GM23338 (cell line): Measurements from ENCODE around the gene MERTK. TPM values are rescaled to one million over a fixed set of nuclear protein-coding genes. Genes with fewer than 3 reads are reported as not detected.

Source experiments
- ATAC-seq: fragments of 200-7000 bp; cut with Tn5 transposase; 3 replicates; pipeline ENCODE4 v1.9.1; 2020
- DNase-seq: peaks from one replicate; pipeline ENCODE4 v3.0.0-alpha.2; 2015; ENCODE audit warnings: low spot score
- H2AFZ ChIP-seq: fragments of 200-600 bp; sonication (generic); 2 replicates; pipeline ENCODE4 v1.8.0; 2016; ENCODE audit warnings: antibody characterized with exemption, mild to moderate bottlenecking, moderate library complexity
- H3F3A ChIP-seq: fragments of 200-600 bp; sonication (generic); replicated peaks from 2 replicates; pipeline ENCODE4 v1.8.0; 2017; ENCODE audit warnings: antibody characterized with exemption, mixed run types, low read depth
- H3K27ac ChIP-seq: fragments of 200-600 bp; sonication (generic); 2 replicates; pipeline ENCODE4 v1.6.1; 2016; ENCODE audit warnings: low read depth
- H3K27me3 ChIP-seq: fragments of 200-600 bp; sonication (generic); 2 replicates; pipeline ENCODE4 v1.8.0; 2016; ENCODE audit warnings: mild to moderate bottlenecking, mixed run types, moderate library complexity; ENCODE audit not compliant: insufficient read depth
- H3K36me3 ChIP-seq: fragments of 200-600 bp; sonication (generic); 2 replicates; pipeline ENCODE4 v1.8.0; 2016; ENCODE audit warnings: mild to moderate bottlenecking; ENCODE audit not compliant: insufficient read depth
- H3K4me1 ChIP-seq: fragments of 200-600 bp; sonication (generic); 2 replicates; pipeline ENCODE4 v1.8.0; 2016; ENCODE audit warnings: mild to moderate bottlenecking, moderate library complexity; ENCODE audit not compliant: insufficient read depth
- H3K4me2 ChIP-seq: fragments of 200-600 bp; sonication (generic); 2 replicates; pipeline ENCODE4 v1.7.1; 2017; ENCODE audit warnings: mixed run types
- H3K4me3 ChIP-seq: fragments of 200-600 bp; sonication (generic); 2 replicates; pipeline ENCODE4 v1.6.1; 2016; ENCODE audit warnings: mixed run types
- H3K79me2 ChIP-seq: fragments of 200-600 bp; sonication (generic); replicated peaks from 2 replicates; pipeline ENCODE4 v1.8.0; 2017; ENCODE audit warnings: mild to moderate bottlenecking; ENCODE audit not compliant: insufficient read depth
- H3K9me2 ChIP-seq: fragments of 200-600 bp; sonication (generic); 2 replicates; pipeline ENCODE4 v1.8.0; 2017; ENCODE audit not compliant: insufficient read depth
- H4K20me1 ChIP-seq: fragments of 200-600 bp; sonication (generic); replicated peaks from 2 replicates; pipeline ENCODE4 v1.8.0; 2017; ENCODE audit warnings: mild to moderate bottlenecking; ENCODE audit not compliant: insufficient read depth
- H3K27ac Mint-ChIP-seq: 2 replicates; pipeline ENCODE4 v1.8.0; 2020; ENCODE audit warnings: inconsistent platforms, mild to moderate bottlenecking, moderate library complexity, mixed read lengths
- H3K27me3 Mint-ChIP-seq: 3 replicates; pipeline ENCODE4 v1.8.0; 2022; ENCODE audit warnings: low read depth, mild to moderate bottlenecking, moderate library complexity, mixed read lengths, inconsistent platforms; ENCODE audit not compliant: insufficient read depth, poor library complexity
- H3K36me3 Mint-ChIP-seq: 3 replicates; pipeline ENCODE4 v1.8.0; 2021; ENCODE audit warnings: low read depth, mild to moderate bottlenecking, inconsistent platforms, moderate library complexity, mixed read lengths
- H3K4me1 Mint-ChIP-seq: 3 replicates; pipeline ENCODE4 v1.8.0; 2020; ENCODE audit warnings: mild to moderate bottlenecking, inconsistent platforms, mixed read lengths
- H3K4me3 Mint-ChIP-seq: 3 replicates; pipeline ENCODE4 v1.8.0; 2021; ENCODE audit warnings: moderate library complexity, mild to moderate bottlenecking, inconsistent platforms, mixed read lengths
- H3K9me3 Mint-ChIP-seq: 3 replicates; pipeline ENCODE4 v1.8.0; 2020; ENCODE audit warnings: moderate library complexity, mild to moderate bottlenecking, inconsistent platforms, mixed read lengths
- CREB1 ChIP-seq: fragments of 250-450 bp; sonication (Bioruptor Pico); IDR thresholded peaks from 2 replicates; pipeline ENCODE4 v1.5.0; 2020; ENCODE audit warnings: low read depth, mild to moderate bottlenecking, moderate library complexity
- ETS1 ChIP-seq: IDR thresholded peaks from 2 replicates; pipeline ENCODE4 v1.6.1; 2016; ENCODE audit warnings: antibody characterized with exemption
- EZH2 ChIP-seq: fragments of 200-600 bp; sonication (generic); IDR thresholded peaks from one replicate; pipeline ENCODE4 v1.8.0; 2017; ENCODE audit warnings: antibody characterized with exemption, mild to moderate bottlenecking, low read depth; ENCODE audit not compliant: unreplicated experiment
- EZH2phosphoT487 ChIP-seq: fragments of 200-600 bp; sonication (generic); IDR thresholded peaks from one replicate; pipeline ENCODE4 v1.8.1; 2018; ENCODE audit warnings: antibody characterized with exemption; ENCODE audit not compliant: unreplicated experiment
- JUNB ChIP-seq: IDR thresholded peaks from one replicate; pipeline ENCODE4 v1.6.1; 2016; ENCODE audit warnings: antibody characterized with exemption; ENCODE audit not compliant: unreplicated experiment
- NANOG ChIP-seq: IDR thresholded peaks from 2 replicates; pipeline ENCODE4 v1.6.1; 2016; ENCODE audit warnings: antibody characterized with exemption, borderline replicate concordance
- POLR2AphosphoS5 ChIP-seq: IDR thresholded peaks from 2 replicates; pipeline ENCODE4 v1.6.1; 2016; ENCODE audit warnings: antibody characterized with exemption, low read depth
- REST ChIP-seq: IDR thresholded peaks from one replicate; pipeline ENCODE4 v1.6.1; 2018; ENCODE audit warnings: antibody characterized with exemption; ENCODE audit not compliant: unreplicated experiment
- STAT1 ChIP-seq: IDR thresholded peaks from one replicate; pipeline ENCODE4 v1.6.1; 2016; ENCODE audit warnings: antibody characterized with exemption; ENCODE audit not compliant: unreplicated experiment
- ZNF114 ChIP-seq: fragments of 250-450 bp; sonication (Bioruptor Pico); IDR thresholded peaks from 2 replicates; pipeline ENCODE4 v1.5.0; 2020; ENCODE audit warnings: mild to moderate bottlenecking, moderate library complexity
- ZNF331 ChIP-seq: fragments of 250-450 bp; sonication (Bioruptor Pico); IDR thresholded peaks from 2 replicates; pipeline ENCODE4 v1.5.0; 2020; ENCODE audit warnings: low read depth, mild to moderate bottlenecking, moderate library complexity
- ZNF462 ChIP-seq: fragments of 250-450 bp; sonication (Bioruptor Pico); IDR thresholded peaks from 2 replicates; pipeline ENCODE4 v1.5.0; 2020; ENCODE audit warnings: mild to moderate bottlenecking, moderate library complexity
- polyA plus RNA-seq: library from polyadenylated mRNA; unstranded; fragments of >200 nt; fragmentation: Nextera tagmentation; extraction: Ambion mirVana; gene quantifications from 2 replicates; pipeline ENCODE4 v1.2.1, GENCODE V29; 2016
- total RNA-seq: library from RNA; depleted of rRNA; stranded (reverse); fragments of >200 nt; shearing (Covaris generic); gene quantifications from 2 replicates; pipeline ENCODE4 v1.2.3, GENCODE V29; 2014
- TF ChIP-seq, protein P1 (sequence below), 2 experiments: fragments of 200-600 bp in 1 of 2; sonication (generic) in 1 of 2; conservative IDR thresholded peaks; 2 replicates each; pipeline versions ENCODE4 v1.5.1 to v1.6.1; 2016 to 2017; ENCODE audit warnings: antibody characterized with exemption in 2 of 2, low read depth in 2 of 2, mild to moderate bottlenecking in 2 of 2, moderate library complexity in 1 of 2

Gene MERTK
- total and polyA plus RNA-seq, 2 experiments from 2014 or later = 3.0 to 9.0 TPM

DNA sequence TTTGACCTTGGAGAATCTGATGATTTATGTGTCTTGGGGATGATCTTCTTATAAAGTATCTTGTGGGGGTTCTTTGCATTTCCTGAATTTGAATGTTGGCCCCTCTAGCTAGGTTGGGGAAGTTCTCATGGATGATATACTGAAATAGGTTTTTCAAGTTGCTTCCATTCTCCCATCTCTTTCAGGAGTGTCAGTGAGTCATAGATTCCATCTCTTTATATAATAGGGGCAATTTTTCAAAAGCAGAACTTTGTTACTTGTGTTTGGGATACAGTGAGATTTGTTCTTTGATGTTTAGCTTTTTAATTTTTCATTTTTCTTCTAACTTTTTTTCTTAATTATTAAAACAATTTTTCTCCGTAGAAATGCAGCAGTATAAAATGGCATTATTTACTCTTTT, 176.1 kb downstream of the MERTK start:
- Mint-ChIP-seq H3K9me3 (no peaks in the 10 kb centered on the region), H3K27me3 (no peaks in the 10 kb centered on the region), H3K36me3 (peaks cover 25% of the 10 kb centered on the region), H3K4me1 (peaks cover 4% of the 10 kb centered on the region; the same call in 1 of the 3 replicates), H3K4me3 (no peak overlapping the region), H3K27ac (no peak overlapping the region)
- no peaks in the 10 kb centered on the region for H3F3A ChIP-seq
- H3K4me3 ChIP-seq = no peak overlapping the region
- H2AFZ ChIP-seq = no peak overlapping the region
- peaks cover 3% of the 10 kb centered on the region; the same call in 1 of the 2 replicates for H3K79me2 ChIP-seq
- TF ChIP-seq, protein P1, sequence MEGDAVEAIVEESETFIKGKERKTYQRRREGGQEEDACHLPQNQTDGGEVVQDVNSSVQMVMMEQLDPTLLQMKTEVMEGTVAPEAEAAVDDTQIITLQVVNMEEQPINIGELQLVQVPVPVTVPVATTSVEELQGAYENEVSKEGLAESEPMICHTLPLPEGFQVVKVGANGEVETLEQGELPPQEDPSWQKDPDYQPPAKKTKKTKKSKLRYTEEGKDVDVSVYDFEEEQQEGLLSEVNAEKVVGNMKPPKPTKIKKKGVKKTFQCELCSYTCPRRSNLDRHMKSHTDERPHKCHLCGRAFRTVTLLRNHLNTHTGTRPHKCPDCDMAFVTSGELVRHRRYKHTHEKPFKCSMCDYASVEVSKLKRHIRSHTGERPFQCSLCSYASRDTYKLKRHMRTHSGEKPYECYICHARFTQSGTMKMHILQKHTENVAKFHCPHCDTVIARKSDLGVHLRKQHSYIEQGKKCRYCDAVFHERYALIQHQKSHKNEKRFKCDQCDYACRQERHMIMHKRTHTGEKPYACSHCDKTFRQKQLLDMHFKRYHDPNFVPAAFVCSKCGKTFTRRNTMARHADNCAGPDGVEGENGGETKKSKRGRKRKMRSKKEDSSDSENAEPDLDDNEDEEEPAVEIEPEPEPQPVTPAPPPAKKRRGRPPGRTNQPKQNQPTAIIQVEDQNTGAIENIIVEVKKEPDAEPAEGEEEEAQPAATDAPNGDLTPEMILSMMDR (conservative IDR thresholded peaks at IDR 0.05; ENCODE audit: low read depth in 2 of 2) = no peak
- TF ChIP-seq JUNB (no peak), ZNF462 (CRISPR knock-in tag) (no peak), NANOG (no peak), STAT1 (no peak), ZNF331 (CRISPR knock-in tag) (no peak), CREB1 (no peak), EZH2 (no peak), EZH2phosphoT487 (no peak), ETS1 (no peak), REST (no peak), POLR2AphosphoS5 (no peak), ZNF114 (CRISPR knock-in tag) (no peak)
- H3K27me3 ChIP-seq = no peaks in the 10 kb centered on the region
- peaks cover 2% of the 10 kb centered on the region; the same call in 1 of the 2 replicates for H3K36me3 ChIP-seq
- DNase-seq (no peak), ATAC-seq (no peak)
- no peak overlapping the region for H3K27ac ChIP-seq
- H3K9me2 ChIP-seq = no peaks in the 10 kb centered on the region
- H3K4me1 ChIP-seq = no peaks in the 10 kb centered on the region
- H3K4me2 ChIP-seq = no peak overlapping the region
- no peaks in the 10 kb centered on the region for H4K20me1 ChIP-seq
